Neuronal stem cell (in vitro differentiated cells): ENCODE measurements around the gene PCLAF.
A peak's percentile ranks its signal among the peaks of the same experiment; 100 is the strongest.
"Not testable (repeated sequence)": the region's sequence is repeated elsewhere in the genome, so short reads cannot be mapped to it uniquely, and the experiment has no call there.

Experiments
- DNase-seq: peaks from one replicate; pipeline ENCODE4 v3.0.0-alpha.2; 2013; ENCODE audit warnings: low spot score
- H2AFZ ChIP-seq: one replicate; pipeline ENCODE4 v1.6.1; 2013; ENCODE audit warnings: mild to moderate bottlenecking, low read length, inconsistent platforms
- H2AK5ac ChIP-seq: 2 replicates; pipeline ENCODE4 v1.6.1; 2013; ENCODE audit warnings: low read depth, mild to moderate bottlenecking, inconsistent platforms, low read length, moderate library complexity, mixed read lengths
- H2BK120ac ChIP-seq: 2 replicates; pipeline ENCODE4 v1.6.1; 2013; ENCODE audit warnings: low read depth, mild to moderate bottlenecking, inconsistent platforms, low read length, moderate library complexity, mixed read lengths
- H2BK12ac ChIP-seq: one replicate; pipeline ENCODE4 v1.6.1; 2013; ENCODE audit warnings: low read length, inconsistent platforms
- H2BK15ac ChIP-seq: 2 replicates; pipeline ENCODE4 v1.6.1; 2013; ENCODE audit warnings: mild to moderate bottlenecking, low read length, inconsistent platforms, mixed read lengths
- H2BK5ac ChIP-seq: one replicate; pipeline ENCODE4 v1.6.1; 2013; ENCODE audit warnings: inconsistent platforms, mild to moderate bottlenecking, low read length, moderate library complexity
- H3K14ac ChIP-seq: one replicate; pipeline ENCODE4 v1.6.1; 2013; ENCODE audit warnings: low read length, inconsistent platforms
- H3K18ac ChIP-seq: 2 replicates; pipeline ENCODE4 v1.6.1; 2013; ENCODE audit warnings: low read length, inconsistent platforms
- H3K23ac ChIP-seq: 2 replicates; pipeline ENCODE4 v1.6.1; 2013; ENCODE audit warnings: low read depth, mild to moderate bottlenecking, mixed read lengths, low read length, inconsistent platforms; ENCODE audit not compliant: poor library complexity
- H3K27ac ChIP-seq: replicated peaks from 3 replicates; pipeline ENCODE4 v1.5.1; 2013; ENCODE audit warnings: low read length, inconsistent platforms
- H3K27me3 ChIP-seq, 3 experiments: 2 replicates each; pipeline ENCODE4 v1.6.1; 2013; ENCODE audit warnings: low read length in 3 of 3, mild to moderate bottlenecking in 2 of 3, inconsistent platforms in 1 of 3, low read depth in 1 of 3, mixed read lengths in 1 of 3, moderate library complexity in 1 of 3; ENCODE audit not compliant: control insufficient read depth in 3 of 3, insufficient read depth in 3 of 3
- H3K36me3 ChIP-seq, 2 donors: replicated peaks in 1 of 2; 2 replicates each; pipeline ENCODE4 v1.6.1; 2013; ENCODE audit warnings: low read length in 2 of 2; ENCODE audit not compliant: control insufficient read depth in 2 of 2, insufficient read depth in 2 of 2
- H3K4ac ChIP-seq: 2 replicates; pipeline ENCODE4 v1.6.1; 2013; ENCODE audit warnings: inconsistent platforms, mild to moderate bottlenecking, low read length, moderate library complexity
- H3K4me1 ChIP-seq, 2 donors: 1 replicate in 1 of 2; 2 replicates in 1 of 2; pipeline ENCODE4 v1.6.1; 2013; ENCODE audit warnings: low read length in 2 of 2, low read depth in 1 of 2; ENCODE audit not compliant: control insufficient read depth in 2 of 2, insufficient read depth in 1 of 2
- H3K4me2 ChIP-seq: one replicate; pipeline ENCODE4 v1.6.1; 2013; ENCODE audit warnings: mild to moderate bottlenecking, low read length, inconsistent platforms; ENCODE audit not compliant: insufficient read depth, poor library complexity, severe bottlenecking
- H3K4me3 ChIP-seq, 2 donors: 2 replicates each; pipeline ENCODE4 v1.5.1; 2013; ENCODE audit warnings: low read length in 2 of 2, mild to moderate bottlenecking in 2 of 2, inconsistent platforms in 1 of 2, moderate library complexity in 1 of 2
- H3K79me1 ChIP-seq: one replicate; pipeline ENCODE4 v1.6.1; 2013; ENCODE audit warnings: low read depth, mild to moderate bottlenecking, inconsistent platforms, low read length, moderate library complexity
- H3K9ac ChIP-seq: one replicate; pipeline ENCODE4 v1.6.1; 2013; ENCODE audit warnings: mild to moderate bottlenecking, low read depth, low read length, inconsistent platforms; ENCODE audit not compliant: poor library complexity
- H3K9me3 ChIP-seq, 2 donors: replicated peaks in 1 of 2; 2 replicates each; pipeline versions ENCODE3 to v1.6.1; 2013; ENCODE audit warnings: low read length in 2 of 2, mild to moderate bottlenecking in 2 of 2, inconsistent platforms in 1 of 2, low read depth in 1 of 2, mixed read lengths in 1 of 2, moderate library complexity in 1 of 2; ENCODE audit not compliant: control insufficient read depth in 2 of 2, insufficient read depth in 1 of 2
- H4K8ac ChIP-seq: one replicate; pipeline ENCODE4 v1.6.1; 2013; ENCODE audit warnings: low read depth, mild to moderate bottlenecking, inconsistent platforms, low read length, moderate library complexity
- H4K91ac ChIP-seq: one replicate; pipeline ENCODE4 v1.6.1; 2013; ENCODE audit warnings: low read length, low read depth, mild to moderate bottlenecking, inconsistent platforms; ENCODE audit not compliant: poor library complexity
- WGBS, 2 donors: extraction: QIAGEN DNeasy Blood & Tissue Kit; methylation state at CpG; one replicate each; pipeline ENCODE4 v1.1.7; 2013; ENCODE audit warnings: missing lambda C conversion rate in 2 of 2, mixed read lengths in 1 of 2; ENCODE audit not compliant: insufficient read length in 2 of 2, insufficient replicate concordance in 1 of 2; ENCODE audit errors: extremely low coverage in 2 of 2; 5-methylcytosine and 5-hydroxymethylcytosine counted together

Gene PCLAF

DNA sequence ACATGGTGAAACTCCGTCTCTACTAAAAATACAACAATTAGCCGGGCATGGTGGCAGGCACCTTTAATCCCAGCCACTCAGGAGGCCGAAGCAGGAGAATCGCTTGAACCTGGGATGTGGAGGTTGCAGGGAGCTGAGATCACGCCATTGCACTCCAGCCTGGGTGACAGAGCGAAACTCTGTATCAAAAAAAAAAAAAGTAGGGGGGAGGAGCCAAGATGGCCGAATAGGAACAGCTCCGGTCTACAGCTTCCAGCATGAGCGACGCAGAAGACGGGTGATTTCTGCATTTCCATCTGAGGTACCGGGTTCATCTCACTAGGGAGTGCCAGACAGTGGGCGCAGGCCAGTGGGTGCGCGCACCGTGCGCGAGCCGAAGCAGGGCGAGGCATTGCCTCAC lies 54.8 kb downstream of the PCLAF start:
- H2AK5ac ChIP-seq, H3K18ac ChIP-seq, H2BK5ac ChIP-seq, DNase-seq, H3K23ac ChIP-seq, H2BK12ac ChIP-seq, H3K4me3 ChIP-seq, H3K4me1 ChIP-seq, H4K8ac ChIP-seq, H2BK15ac ChIP-seq, H3K9ac ChIP-seq, H3K27me3 ChIP-seq, H3K27ac ChIP-seq, H3K79me1 ChIP-seq, H3K36me3 ChIP-seq, H2AFZ ChIP-seq, H3K4me2 ChIP-seq, H3K14ac ChIP-seq, H2BK120ac ChIP-seq, H3K9me3 ChIP-seq, H3K4ac ChIP-seq, H4K91ac ChIP-seq: not testable (repeated sequence)
- WGBS, 2 donors, result no CpG with 5 or more reads among the region's 20 CpGs

DNA sequence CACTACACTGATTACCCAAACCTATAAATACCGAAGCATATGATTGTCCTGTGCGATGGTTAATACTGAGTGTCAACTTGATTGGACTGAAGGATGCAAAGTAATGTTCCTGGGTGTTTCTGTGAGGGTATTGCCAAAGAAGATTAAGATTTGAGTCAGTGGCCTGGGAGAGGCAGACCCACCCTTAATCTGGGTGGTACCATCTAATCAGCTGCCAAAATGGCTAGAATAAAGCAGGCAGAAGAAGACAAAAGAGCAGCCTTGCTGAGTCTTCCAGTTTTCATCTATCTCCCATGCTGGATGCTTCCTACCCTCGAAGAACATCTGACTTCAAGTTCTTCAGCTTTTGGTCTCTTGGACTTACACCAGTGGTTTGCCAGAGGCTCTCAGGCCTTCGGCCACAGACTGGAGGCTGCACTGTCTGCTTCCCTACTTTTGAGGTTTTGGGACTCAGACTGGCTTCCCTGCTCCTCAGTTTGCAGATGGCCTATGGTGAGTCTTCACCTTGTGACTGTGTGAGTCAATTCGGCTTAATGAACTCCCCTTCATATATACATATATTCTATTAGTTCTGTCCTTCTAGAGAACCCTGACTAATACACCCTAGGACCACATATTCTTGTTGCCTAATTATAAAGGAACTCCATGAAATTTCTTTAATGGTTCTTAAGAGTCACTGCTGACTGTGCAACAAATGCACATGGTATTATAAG lies 56.9 kb downstream of the PCLAF start:
- Histone ChIP-seq H3K27ac (no peak overlapping the region), H3K4ac (no peak overlapping the region), H2AK5ac (no peak overlapping the region), H3K79me1 (no peaks in the 10 kb centered on the region), H3K27me3 (no peaks in the 10 kb centered on the region), H2BK12ac (no peak overlapping the region), H3K36me3 (no peaks in the 10 kb centered on the region), H2BK5ac (no peak overlapping the region), H3K9ac (no peak overlapping the region), H3K4me2 (no peak overlapping the region), H3K9me3 (no peaks in the 10 kb centered on the region), H3K4me1 (peaks cover 0 to 2% of the 10 kb centered on the region in 2 donors), H3K4me3 (no peak overlapping the region), H2AFZ (no peak overlapping the region), H3K14ac (no peak overlapping the region), H2BK15ac (no peak overlapping the region), H3K23ac (no peak overlapping the region), H4K91ac (no peak overlapping the region), H2BK120ac (no peak overlapping the region), H3K18ac (no peak overlapping the region), H4K8ac (no peak overlapping the region)
- no CpG with 5 or more reads among the region's 5 CpGs for WGBS, 2 donors
- DNase-seq, result no peak

GRCh38 chr15:64315216-64315615 lies 66.0 kb downstream of the PCLAF start:
- no peak overlapping the region for H3K4me3 ChIP-seq
- H2AK5ac ChIP-seq, result no peak overlapping the region
- no peak overlapping the region for H2BK120ac ChIP-seq
- no peak overlapping the region for H2BK15ac ChIP-seq
- H4K8ac ChIP-seq, result no peak overlapping the region
- H3K9me3 ChIP-seq, result no peaks in the 10 kb centered on the region
- H4K91ac ChIP-seq, result no peak overlapping the region
- H3K4ac ChIP-seq, result no peak overlapping the region
- no peak overlapping the region for H2BK12ac ChIP-seq
- DNase-seq, result peak; percentile 57
- H3K4me2 ChIP-seq, result no peak overlapping the region
- no peaks in the 10 kb centered on the region for H3K79me1 ChIP-seq
- no peak overlapping the region for H3K18ac ChIP-seq
- peaks cover 4 to 13% of the 10 kb centered on the region in 2 donors for H3K4me1 ChIP-seq
- H3K27ac ChIP-seq, result peak overlapping the region; percentile 67
- no CpG with 5 or more reads among the region's 4 CpGs for WGBS, 2 donors
- no peak overlapping the region for H2BK5ac ChIP-seq
- no peak overlapping the region for H3K14ac ChIP-seq
- H3K36me3 ChIP-seq, result no peaks in the 10 kb centered on the region
- no peak overlapping the region for H3K9ac ChIP-seq
- no peak overlapping the region for H3K23ac ChIP-seq
- no peaks in the 10 kb centered on the region for H3K27me3 ChIP-seq
- H2AFZ ChIP-seq, result no peak overlapping the region

GRCh38 chr15:64314456-64314855 lies 66.8 kb downstream of the PCLAF start:
- H2BK120ac ChIP-seq, result no peak overlapping the region
- H3K14ac ChIP-seq, result no peak overlapping the region
- DNase-seq, result no peak
- WGBS, 2 donors, result no CpG with 5 or more reads among the region's 3 CpGs
- H3K4me3 ChIP-seq, result no peak overlapping the region
- no peak overlapping the region for H2AK5ac ChIP-seq
- H3K4me2 ChIP-seq, result no peak overlapping the region
- no peak overlapping the region for H2BK5ac ChIP-seq
- no peak overlapping the region for H2AFZ ChIP-seq
- no peak overlapping the region for H3K27ac ChIP-seq
- H3K27me3 ChIP-seq, result no peaks in the 10 kb centered on the region
- H3K4ac ChIP-seq, result no peak overlapping the region
- no peak overlapping the region for H3K23ac ChIP-seq
- H4K91ac ChIP-seq, result no peak overlapping the region
- H3K79me1 ChIP-seq, result no peaks in the 10 kb centered on the region
- H3K36me3 ChIP-seq, result no peaks in the 10 kb centered on the region
- peaks cover 4 to 13% of the 10 kb centered on the region in 2 donors for H3K4me1 ChIP-seq
- H3K18ac ChIP-seq, result no peak overlapping the region
- no peak overlapping the region for H4K8ac ChIP-seq
- H2BK15ac ChIP-seq, result no peak overlapping the region
- no peak overlapping the region for H2BK12ac ChIP-seq
- H3K9ac ChIP-seq, result no peak overlapping the region
- H3K9me3 ChIP-seq, result no peaks in the 10 kb centered on the region
